HUES6 (cell line): ENCODE data around the gene XIST.
"Not testable (repeated sequence)": the region's sequence is repeated elsewhere in the genome, so short reads cannot be mapped to it uniquely, and the experiment has no call there.

ENCODE experiments used
- H3K27ac ChIP-seq: 2 replicates; pipeline ENCODE4 v1.7.0; 2013; ENCODE audit warnings: low read depth, mild to moderate bottlenecking, low read length, inconsistent platforms
- H3K27me3 ChIP-seq: 2 replicates; pipeline ENCODE4 v1.6.1; 2013; ENCODE audit warnings: low read length; ENCODE audit not compliant: control insufficient read depth, insufficient read depth
- H3K36me3 ChIP-seq: 2 replicates; pipeline ENCODE4 v1.6.1; 2013; ENCODE audit warnings: low read length; ENCODE audit not compliant: control insufficient read depth, insufficient read depth
- H3K4me1 ChIP-seq: 2 replicates; pipeline ENCODE4 v1.6.1; 2013; ENCODE audit warnings: low read length; ENCODE audit not compliant: control insufficient read depth, insufficient read depth
- H3K4me3 ChIP-seq: 2 replicates; pipeline ENCODE4 v1.5.1; 2013; ENCODE audit warnings: low read depth, low read length
- H3K9ac ChIP-seq: one replicate; pipeline ENCODE4 v1.6.1; 2013; ENCODE audit warnings: mild to moderate bottlenecking, low read length
- H3K9me3 ChIP-seq: 2 replicates; pipeline ENCODE4 v1.6.1; 2013; ENCODE audit warnings: low read depth, low read length; ENCODE audit not compliant: control insufficient read depth, insufficient read depth

The XIST gene

DNA sequence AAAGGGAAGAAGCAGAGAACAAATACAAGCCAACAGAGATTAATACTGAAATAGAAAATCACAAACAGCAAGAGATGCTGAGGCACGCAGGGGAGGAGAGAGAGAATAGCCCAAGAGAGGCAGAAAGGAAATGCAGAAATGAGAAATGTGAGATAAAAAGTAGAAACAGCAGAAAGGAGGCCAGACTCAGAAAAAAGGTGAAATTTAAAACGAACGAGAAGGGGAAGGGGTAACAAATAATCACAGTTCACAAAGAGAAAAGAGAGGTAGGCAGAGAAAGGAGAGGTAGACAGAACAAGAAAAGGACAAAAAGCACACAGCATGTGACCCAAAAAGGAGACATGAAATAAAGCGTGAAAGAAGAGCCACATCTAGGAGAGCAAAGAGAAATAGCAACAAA is 25.1 kb downstream of the XIST start:
- Histone ChIP-seq H3K9me3 (no peaks in the 10 kb centered on the region; the same call in 1 of the 2 replicates), H3K36me3 (no peaks in the 10 kb centered on the region), H3K27me3 (no peaks in the 10 kb centered on the region), H3K9ac (no peak overlapping the region), H3K27ac (no peak overlapping the region), H3K4me1 (no peaks in the 10 kb centered on the region), H3K4me3 (no peak overlapping the region)

DNA sequence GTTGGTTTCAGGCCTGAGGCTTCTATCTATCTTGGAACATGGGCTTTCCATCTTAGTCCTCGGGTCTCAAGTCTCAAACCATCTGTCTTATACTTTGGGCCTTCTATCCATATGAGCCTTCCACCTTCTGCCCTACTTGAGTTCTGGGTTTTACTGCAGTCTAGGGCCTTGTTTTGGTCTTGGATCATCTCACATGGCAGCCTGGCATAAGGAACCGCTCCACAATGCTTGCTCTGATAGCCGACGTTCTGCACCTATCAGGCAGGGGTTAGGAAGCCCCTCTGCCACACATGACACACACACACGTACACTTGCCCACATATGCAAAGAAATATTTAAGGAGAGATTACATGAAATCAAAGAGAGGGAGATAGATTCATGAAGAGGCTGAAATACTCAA is 25.5 kb downstream of the XIST start:
- Histone ChIP-seq H3K9me3 (no peaks in the 10 kb centered on the region; the same call in 1 of the 2 replicates), H3K27me3 (no peaks in the 10 kb centered on the region), H3K36me3 (no peaks in the 10 kb centered on the region), H3K9ac (no peak overlapping the region), H3K4me3 (no peak overlapping the region), H3K4me1 (no peaks in the 10 kb centered on the region), H3K27ac (no peak overlapping the region)

DNA sequence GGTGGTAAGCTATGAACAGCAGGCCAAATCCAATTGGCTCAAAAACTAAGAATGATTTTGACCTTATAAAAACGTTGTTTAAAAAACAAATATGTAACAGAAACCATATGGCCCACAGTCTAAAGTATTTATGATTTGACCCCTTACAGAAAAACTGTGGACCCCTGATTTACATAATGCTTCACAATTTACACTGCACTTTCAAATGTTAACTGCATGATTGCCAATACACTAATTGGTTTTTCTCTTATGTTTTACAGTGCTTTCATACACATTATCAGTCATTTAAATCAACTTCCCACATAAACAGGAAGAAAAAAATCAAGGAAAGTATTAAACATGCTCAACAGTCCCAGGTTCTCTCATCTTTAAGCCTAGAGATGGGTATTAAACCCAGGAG is 26.9 kb downstream of the XIST start:
- H3K27ac ChIP-seq, result no peak overlapping the region
- H3K4me1 ChIP-seq, result no peaks in the 10 kb centered on the region
- H3K9ac ChIP-seq, result no peak overlapping the region
- H3K27me3 ChIP-seq, result no peaks in the 10 kb centered on the region
- H3K4me3 ChIP-seq, result no peak overlapping the region
- H3K36me3 ChIP-seq, result no peaks in the 10 kb centered on the region
- H3K9me3 ChIP-seq, result no peaks in the 10 kb centered on the region; the same call in 1 of the 2 replicates

DNA sequence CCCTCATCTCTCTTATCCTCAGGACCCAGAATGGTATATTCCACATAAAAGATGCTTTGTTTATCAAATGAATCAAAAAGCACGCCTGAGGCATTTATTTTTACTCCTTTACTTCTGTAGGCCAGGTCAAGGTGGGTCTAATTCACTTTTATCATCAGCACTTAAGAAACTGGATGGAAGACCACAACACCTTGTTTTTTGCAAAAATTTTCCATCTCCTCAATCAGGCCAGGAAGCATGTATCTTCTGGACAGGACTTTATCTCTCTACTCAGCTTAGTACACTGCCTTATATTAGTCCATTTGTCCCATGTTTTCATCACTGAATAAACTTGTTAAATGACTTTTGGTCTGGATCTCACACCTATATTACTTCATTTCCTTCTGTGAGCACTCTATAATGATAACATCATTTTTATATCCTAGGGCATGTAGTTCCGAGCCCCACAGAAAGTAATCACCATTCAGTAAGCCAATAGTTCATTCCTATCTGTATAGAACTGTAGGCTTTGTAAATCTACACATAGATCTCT is 29.0 kb downstream of the XIST start:
- Histone ChIP-seq H3K9ac (no peak overlapping the region), H3K9me3 (no peaks in the 10 kb centered on the region; the same call in 1 of the 2 replicates), H3K27ac (no peak overlapping the region), H3K4me1 (no peaks in the 10 kb centered on the region), H3K4me3 (no peak overlapping the region), H3K27me3 (no peaks in the 10 kb centered on the region), H3K36me3 (peaks cover 3% of the 10 kb centered on the region; the same call in 1 of the 2 replicates)

DNA sequence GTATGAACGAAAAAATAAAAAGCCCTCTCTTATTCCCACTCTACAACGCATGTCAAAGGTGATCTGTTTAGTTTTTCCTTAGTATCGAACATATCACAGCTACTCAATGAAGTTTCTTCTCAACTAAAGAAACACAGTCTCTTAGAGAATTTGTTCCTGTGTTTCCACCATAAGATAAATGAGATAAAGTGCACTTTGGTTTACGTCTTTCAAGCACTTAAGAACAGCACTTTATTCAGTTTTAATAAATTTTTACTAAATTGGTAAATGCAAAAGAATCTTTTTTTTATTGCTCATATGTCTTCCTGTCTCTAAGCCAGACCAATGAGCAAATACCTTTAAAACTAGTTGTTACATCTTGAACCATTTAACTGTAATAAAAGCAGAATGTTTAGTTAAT is 29.7 kb downstream of the XIST start:
- no peak overlapping the region for H3K9ac ChIP-seq
- H3K27me3 ChIP-seq, result no peaks in the 10 kb centered on the region
- H3K4me1 ChIP-seq, result no peaks in the 10 kb centered on the region
- peaks cover 3% of the 10 kb centered on the region; the same call in 1 of the 2 replicates for H3K36me3 ChIP-seq
- no peaks in the 10 kb centered on the region; the same call in 1 of the 2 replicates for H3K9me3 ChIP-seq
- no peak overlapping the region for H3K4me3 ChIP-seq
- H3K27ac ChIP-seq, result no peak overlapping the region

DNA sequence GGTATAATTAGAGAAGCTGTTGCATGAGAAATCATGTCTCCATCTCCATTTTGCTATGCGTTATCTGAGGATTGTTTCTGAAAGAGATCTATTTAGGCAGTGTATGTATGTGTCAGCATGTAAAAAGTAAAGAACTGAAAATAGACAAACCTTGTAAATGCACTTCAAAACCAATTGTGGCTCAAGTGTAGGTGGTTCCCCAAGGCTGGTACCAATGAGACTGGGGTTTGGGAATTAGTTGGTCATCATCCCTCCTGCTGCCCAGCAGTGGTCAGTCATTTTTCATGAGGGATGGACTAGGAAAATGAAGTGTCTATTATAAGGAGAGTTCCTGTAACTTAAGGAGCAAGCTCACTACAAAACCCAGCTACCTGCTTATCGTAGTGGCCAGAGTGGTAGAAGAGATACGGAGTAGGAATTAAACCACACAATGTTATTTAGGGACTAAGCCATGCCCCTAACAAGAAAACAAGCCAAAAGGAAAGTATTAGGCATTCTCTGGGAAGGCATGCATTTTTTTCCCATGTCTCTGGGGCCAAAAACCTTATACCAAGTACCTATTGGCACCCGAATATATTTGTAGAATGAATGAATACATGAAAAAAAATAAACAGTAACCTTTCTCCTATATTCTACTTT is 30.5 kb downstream of the XIST start:
- H3K4me1 ChIP-seq, result no peaks in the 10 kb centered on the region
- H3K9me3 ChIP-seq, result no peaks in the 10 kb centered on the region; the same call in 1 of the 2 replicates
- H3K36me3 ChIP-seq, result peaks cover 3% of the 10 kb centered on the region; the same call in 1 of the 2 replicates

DNA sequence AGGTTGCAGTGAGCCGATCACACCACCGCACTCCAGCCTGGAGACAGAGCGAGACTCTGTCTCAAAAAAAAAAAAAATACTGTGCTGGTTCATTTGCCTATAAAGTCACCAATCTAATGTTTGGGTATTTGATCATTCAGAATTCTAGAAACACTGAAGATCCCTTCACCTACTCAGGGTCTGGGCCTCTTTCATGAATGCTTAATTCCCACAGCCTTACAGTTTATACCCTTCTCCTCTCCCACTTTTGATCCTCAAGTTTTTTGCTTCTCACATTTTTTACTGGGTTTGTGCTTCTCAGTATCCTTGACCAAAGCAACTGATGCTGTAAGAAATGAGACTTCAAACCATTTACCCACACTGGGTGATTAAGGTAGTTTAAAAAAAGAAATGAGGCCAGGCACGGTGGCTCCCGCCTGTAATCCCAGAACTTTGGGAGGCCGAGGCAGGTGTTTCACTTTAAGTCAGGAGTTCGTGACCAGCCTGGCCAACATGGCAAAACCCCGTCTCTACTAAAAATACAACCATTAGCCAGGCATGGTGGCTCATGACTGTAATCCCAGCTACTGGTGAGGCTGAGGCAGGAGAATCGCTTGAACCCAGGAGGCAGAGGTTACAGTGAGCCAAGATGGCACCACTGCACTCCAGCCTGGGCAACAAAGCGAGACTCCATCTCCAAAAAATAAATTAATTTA is 32.5 kb downstream of the XIST start:
- not testable (repeated sequence) for H3K4me3 ChIP-seq, H3K9ac ChIP-seq, H3K4me1 ChIP-seq, H3K27ac ChIP-seq, H3K36me3 ChIP-seq, H3K27me3 ChIP-seq, H3K9me3 ChIP-seq

More for the DNA sequence above, 30.5 kb downstream of the XIST start:
- Histone ChIP-seq H3K4me3 (no peak overlapping the region), H3K9ac (no peak overlapping the region), H3K27ac (no peak overlapping the region), H3K27me3 (no peaks in the 10 kb centered on the region)

DNA sequence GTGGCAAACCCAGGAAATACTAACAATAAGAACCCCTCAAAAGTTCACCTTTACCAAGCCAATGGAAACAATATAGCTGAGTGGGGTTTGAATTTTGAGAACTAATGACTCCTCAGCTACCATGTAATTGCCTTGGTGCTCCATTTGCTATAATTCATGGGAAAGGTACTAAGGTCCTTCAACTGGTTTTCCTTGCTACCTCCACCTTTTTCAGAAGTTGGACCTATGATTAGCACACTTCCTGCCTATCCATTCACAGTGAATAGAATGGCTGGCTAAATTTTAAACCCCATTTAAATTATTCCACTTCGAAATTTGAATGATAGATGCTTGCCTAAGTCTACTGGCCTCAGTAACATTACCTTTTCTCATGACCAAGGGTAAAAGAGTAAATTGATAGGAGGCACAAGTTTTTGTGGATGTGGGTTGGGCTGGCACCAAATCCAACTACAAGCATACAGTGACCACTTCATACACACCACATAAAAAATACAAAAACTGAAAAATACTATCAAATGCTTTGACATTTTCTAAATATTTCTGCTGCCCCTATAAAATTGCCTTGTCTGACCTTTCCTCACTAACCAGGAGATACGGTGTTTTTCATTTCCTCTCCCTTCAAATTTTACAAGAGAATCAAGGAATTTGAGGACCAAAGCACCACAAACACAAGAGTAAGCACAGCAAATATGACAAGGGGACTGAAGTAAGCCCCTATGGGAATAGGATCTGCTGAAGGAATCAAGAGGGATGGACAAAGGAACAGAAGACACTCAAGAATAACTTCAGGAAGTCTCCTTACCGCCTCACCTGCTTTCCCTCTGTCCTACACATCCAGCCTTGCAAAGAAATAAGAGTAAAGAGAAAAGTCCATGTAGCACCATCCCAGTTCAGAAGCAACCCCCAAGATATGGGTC is 34.1 kb downstream of the XIST start:
- H3K4me1 ChIP-seq, result no peaks in the 10 kb centered on the region
- H3K27me3 ChIP-seq, result no peaks in the 10 kb centered on the region
- no peak overlapping the region for H3K4me3 ChIP-seq
- no peak overlapping the region for H3K27ac ChIP-seq
- peaks cover 7% of the 10 kb centered on the region; the same call in 1 of the 2 replicates for H3K36me3 ChIP-seq
- H3K9me3 ChIP-seq, result peaks cover 3% of the 10 kb centered on the region; the same call in 1 of the 2 replicates
- no peak overlapping the region for H3K9ac ChIP-seq

DNA sequence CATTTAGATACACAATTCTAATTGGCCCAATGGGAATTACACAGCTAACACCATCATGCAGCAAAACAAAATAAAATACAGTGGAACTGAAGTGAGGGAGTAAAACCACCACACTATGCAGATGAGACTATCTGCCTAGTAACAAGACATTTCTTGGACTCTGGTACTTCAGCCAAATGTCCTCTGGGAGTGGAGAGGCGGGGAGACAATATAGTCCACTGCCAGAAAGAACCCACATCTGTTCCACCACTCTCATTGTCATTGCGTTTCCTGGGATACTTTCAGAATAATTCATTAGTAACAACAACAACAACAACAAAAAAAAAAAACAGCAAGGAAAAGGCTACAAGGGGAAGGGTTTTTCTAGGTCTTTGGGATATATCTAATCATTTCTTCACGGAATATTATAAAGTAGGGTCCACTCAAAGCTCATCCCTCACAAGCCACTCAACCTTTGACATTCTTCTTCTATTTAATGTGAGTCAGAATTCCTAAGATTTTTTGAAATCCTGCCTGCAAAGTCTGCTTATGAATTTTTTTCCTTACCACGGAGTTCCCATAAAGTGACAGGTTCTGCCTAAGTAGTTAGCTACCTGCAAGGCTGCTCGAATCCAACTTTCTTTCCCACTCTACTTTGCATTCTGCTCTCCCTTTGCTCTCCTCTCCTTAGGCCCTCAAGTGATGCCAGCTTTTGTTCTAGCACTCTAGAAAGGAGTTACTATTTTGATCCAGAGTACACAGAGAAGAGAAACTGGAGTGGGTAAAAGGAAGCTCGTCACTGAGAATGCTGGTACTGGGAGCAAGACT is 34.9 kb downstream of the XIST start:
- no peak overlapping the region for H3K27ac ChIP-seq
- H3K4me3 ChIP-seq, result no peak overlapping the region
- peaks cover 6% of the 10 kb centered on the region; the same call in 1 of the 2 replicates for H3K9me3 ChIP-seq
- no peaks in the 10 kb centered on the region for H3K27me3 ChIP-seq
- H3K4me1 ChIP-seq, result no peaks in the 10 kb centered on the region
- H3K9ac ChIP-seq, result no peak overlapping the region
- H3K36me3 ChIP-seq, result peaks cover 7% of the 10 kb centered on the region; the same call in 1 of the 2 replicates

DNA sequence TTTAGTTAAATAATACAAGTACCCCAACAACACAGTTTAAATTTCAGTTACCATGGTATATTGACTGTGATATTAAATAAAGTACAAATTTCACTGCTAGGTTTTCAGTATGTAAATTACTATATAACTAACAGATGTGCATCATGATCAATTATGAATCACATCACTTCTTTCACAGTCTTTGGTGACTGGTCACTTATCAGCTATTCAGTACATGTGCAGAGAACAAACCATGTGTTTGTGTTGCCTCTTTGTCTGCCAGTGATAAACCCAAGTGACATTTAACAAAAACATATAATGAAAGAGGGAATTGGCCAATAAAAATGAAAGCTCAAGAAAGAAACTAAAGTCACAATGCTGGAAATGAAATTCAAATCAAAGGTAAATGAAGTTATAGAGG is 40.3 kb downstream of the XIST start:
- Histone ChIP-seq H3K36me3 (peaks cover 4% of the 10 kb centered on the region; the same call in 1 of the 2 replicates), H3K9me3 (peaks cover 12% of the 10 kb centered on the region), H3K4me1 (peaks cover 10% of the 10 kb centered on the region; the same call in 1 of the 2 replicates), H3K27ac (no peak overlapping the region), H3K27me3 (no peaks in the 10 kb centered on the region), H3K9ac (no peak overlapping the region), H3K4me3 (no peak overlapping the region)
